ENCODE data around the gene DAPK2.

The DAPK2 gene

DNA sequence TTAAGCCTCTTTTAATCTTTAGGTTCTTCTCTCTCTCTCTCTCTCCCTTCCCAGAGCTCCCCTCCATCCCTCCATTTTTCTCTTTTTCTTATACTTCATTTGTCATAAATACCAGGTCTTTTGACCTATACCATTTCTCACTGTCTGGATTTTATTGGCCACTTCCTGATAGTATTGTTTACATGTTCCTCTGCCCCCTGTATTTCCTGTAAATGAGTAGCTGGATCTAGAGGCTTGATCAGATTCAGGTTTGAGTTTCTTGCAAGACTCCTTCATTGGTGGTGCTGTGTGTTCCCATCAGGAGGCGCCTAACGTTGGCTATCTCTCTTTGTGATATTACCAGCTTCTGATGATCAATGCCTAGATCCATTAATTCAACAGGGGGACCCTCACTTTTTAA lies 42.2 kb downstream of the DAPK2 start:
- no peaks in the 10 kb centered on the region for H4K20me1 ChIP-seq (ENCODE audit: insufficient read depth, low read length, poor library complexity, severe bottlenecking)
- no peak overlapping the region for H3K4me3 ChIP-seq (ENCODE audit: low read length, poor library complexity, severe bottlenecking)
- H3K9ac ChIP-seq (ENCODE audit: low read depth, low read length, poor library complexity, severe bottlenecking), result no peak overlapping the region
- H3K79me2 ChIP-seq (ENCODE audit: insufficient read depth, low read length), result no peaks in the 10 kb centered on the region
- no peak overlapping the region for H2AFZ ChIP-seq (ENCODE audit: low read length)
- no peak overlapping the region for H3K4me2 ChIP-seq (ENCODE audit: low read depth, low read length, poor library complexity, severe bottlenecking)
- no peaks in the 10 kb centered on the region for H3K9me3 ChIP-seq (ENCODE audit: insufficient read depth, low read depth, low read length)
- no peaks in the 10 kb centered on the region for H3K9me2 ChIP-seq (replicated peaks; ENCODE audit: low read depth, low read length)
- no peaks in the 10 kb centered on the region for H3K27me3 ChIP-seq (ENCODE audit: insufficient read depth, low read length, poor library complexity, severe bottlenecking)
- H3K4me1 ChIP-seq (ENCODE audit: insufficient read depth, low read length, poor library complexity, severe bottlenecking), result peaks cover 12% of the 10 kb centered on the region
- TF ChIP-seq EZH2phosphoT487 (IDR thresholded peaks at IDR 0.05; ENCODE audit: borderline replicate concordance), result no peak
- TF ChIP-seq, protein P1, sequence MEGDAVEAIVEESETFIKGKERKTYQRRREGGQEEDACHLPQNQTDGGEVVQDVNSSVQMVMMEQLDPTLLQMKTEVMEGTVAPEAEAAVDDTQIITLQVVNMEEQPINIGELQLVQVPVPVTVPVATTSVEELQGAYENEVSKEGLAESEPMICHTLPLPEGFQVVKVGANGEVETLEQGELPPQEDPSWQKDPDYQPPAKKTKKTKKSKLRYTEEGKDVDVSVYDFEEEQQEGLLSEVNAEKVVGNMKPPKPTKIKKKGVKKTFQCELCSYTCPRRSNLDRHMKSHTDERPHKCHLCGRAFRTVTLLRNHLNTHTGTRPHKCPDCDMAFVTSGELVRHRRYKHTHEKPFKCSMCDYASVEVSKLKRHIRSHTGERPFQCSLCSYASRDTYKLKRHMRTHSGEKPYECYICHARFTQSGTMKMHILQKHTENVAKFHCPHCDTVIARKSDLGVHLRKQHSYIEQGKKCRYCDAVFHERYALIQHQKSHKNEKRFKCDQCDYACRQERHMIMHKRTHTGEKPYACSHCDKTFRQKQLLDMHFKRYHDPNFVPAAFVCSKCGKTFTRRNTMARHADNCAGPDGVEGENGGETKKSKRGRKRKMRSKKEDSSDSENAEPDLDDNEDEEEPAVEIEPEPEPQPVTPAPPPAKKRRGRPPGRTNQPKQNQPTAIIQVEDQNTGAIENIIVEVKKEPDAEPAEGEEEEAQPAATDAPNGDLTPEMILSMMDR (conservative IDR thresholded peaks at IDR 0.05; ENCODE audit: low read length), result no peak
- no peaks in the 10 kb centered on the region for H3F3A ChIP-seq (ENCODE audit: low read depth)
- H3K36me3 ChIP-seq (ENCODE audit: insufficient read depth, low read length), result no peaks in the 10 kb centered on the region

DNA sequence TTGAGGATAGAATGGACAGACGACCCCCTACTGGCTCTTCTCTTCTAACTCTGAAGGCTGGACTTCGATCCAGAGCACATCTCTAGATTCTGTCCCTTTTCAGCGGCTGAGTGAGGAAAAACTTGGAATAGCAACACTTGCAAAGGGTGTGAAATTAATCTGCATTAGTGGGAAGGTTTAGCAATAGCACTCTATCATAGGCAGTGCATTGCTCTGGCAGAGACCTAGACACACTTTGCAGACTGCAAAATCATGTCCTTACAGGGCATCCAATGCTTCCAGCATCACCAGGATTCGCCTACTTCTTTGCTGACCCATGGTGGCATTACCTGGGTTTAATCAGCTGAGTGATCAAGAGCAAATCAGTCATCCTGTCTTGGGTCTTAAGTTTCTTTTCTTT lies 43.1 kb downstream of the DAPK2 start:
- H3K4me1 ChIP-seq (ENCODE audit: insufficient read depth, low read length, poor library complexity, severe bottlenecking), result peaks cover 11% of the 10 kb centered on the region
- no peak overlapping the region for H3K9ac ChIP-seq (ENCODE audit: low read depth, low read length, poor library complexity, severe bottlenecking)
- H3F3A ChIP-seq (ENCODE audit: low read depth), result no peaks in the 10 kb centered on the region
- TF ChIP-seq EZH2phosphoT487 (IDR thresholded peaks at IDR 0.05; ENCODE audit: borderline replicate concordance), result no peak
- TF ChIP-seq, protein P1 (conservative IDR thresholded peaks at IDR 0.05; ENCODE audit: low read length), result no peak
- no peaks in the 10 kb centered on the region for H3K36me3 ChIP-seq (ENCODE audit: insufficient read depth, low read length)
- H3K9me3 ChIP-seq (ENCODE audit: insufficient read depth, low read depth, low read length), result no peaks in the 10 kb centered on the region
- no peak overlapping the region for H3K4me2 ChIP-seq (ENCODE audit: low read depth, low read length, poor library complexity, severe bottlenecking)
- H3K79me2 ChIP-seq (ENCODE audit: insufficient read depth, low read length), result no peaks in the 10 kb centered on the region
- no peaks in the 10 kb centered on the region for H3K27me3 ChIP-seq (ENCODE audit: insufficient read depth, low read length, poor library complexity, severe bottlenecking)
- no peaks in the 10 kb centered on the region for H4K20me1 ChIP-seq (ENCODE audit: insufficient read depth, low read length, poor library complexity, severe bottlenecking)
- H3K9me2 ChIP-seq (replicated peaks; ENCODE audit: low read depth, low read length), result no peaks in the 10 kb centered on the region
- no peak overlapping the region for H2AFZ ChIP-seq (ENCODE audit: low read length)
- no peak overlapping the region for H3K4me3 ChIP-seq (ENCODE audit: low read length, poor library complexity, severe bottlenecking)

DNA sequence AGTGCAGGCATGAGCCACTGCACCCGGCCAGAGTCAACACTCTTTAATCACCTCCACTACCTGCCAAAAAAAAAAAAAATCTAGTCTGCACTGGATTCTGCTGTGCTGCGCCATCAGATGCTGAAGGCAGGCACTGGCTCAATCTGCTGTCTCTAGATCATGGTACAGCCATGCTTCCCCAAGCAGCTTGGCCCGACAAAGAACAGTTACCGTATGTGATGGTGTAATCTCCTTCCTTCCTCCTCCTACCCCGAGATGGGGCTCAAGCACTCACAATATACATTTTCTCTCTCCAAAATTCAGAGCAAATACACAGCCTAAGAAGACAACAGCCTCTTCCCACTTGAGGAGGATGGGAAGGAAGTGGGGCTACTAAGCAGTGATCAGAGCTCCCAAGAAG lies 45.1 kb downstream of the DAPK2 start:
- H3K36me3 ChIP-seq (ENCODE audit: insufficient read depth, low read length), result no peaks in the 10 kb centered on the region
- H3K4me1 ChIP-seq (ENCODE audit: insufficient read depth, low read length, poor library complexity, severe bottlenecking), result peaks cover 11% of the 10 kb centered on the region
- H2AFZ ChIP-seq (ENCODE audit: low read length), result no peak overlapping the region
- H4K20me1 ChIP-seq (ENCODE audit: insufficient read depth, low read length, poor library complexity, severe bottlenecking), result no peaks in the 10 kb centered on the region
- H3F3A ChIP-seq (ENCODE audit: low read depth), result no peaks in the 10 kb centered on the region
- no peak overlapping the region for H3K4me3 ChIP-seq (ENCODE audit: low read length, poor library complexity, severe bottlenecking)
- H3K4me2 ChIP-seq (ENCODE audit: low read depth, low read length, poor library complexity, severe bottlenecking), result no peak overlapping the region
- no peaks in the 10 kb centered on the region for H3K9me2 ChIP-seq (replicated peaks; ENCODE audit: low read depth, low read length)
- H3K79me2 ChIP-seq (ENCODE audit: insufficient read depth, low read length), result no peaks in the 10 kb centered on the region
- no peaks in the 10 kb centered on the region for H3K9me3 ChIP-seq (ENCODE audit: insufficient read depth, low read depth, low read length)
- no peaks in the 10 kb centered on the region for H3K27me3 ChIP-seq (ENCODE audit: insufficient read depth, low read length, poor library complexity, severe bottlenecking)
- no peak overlapping the region for H3K9ac ChIP-seq (ENCODE audit: low read depth, low read length, poor library complexity, severe bottlenecking)
- TF ChIP-seq, protein P1 (conservative IDR thresholded peaks at IDR 0.05; ENCODE audit: low read length), result no peak
- no peak for TF ChIP-seq EZH2phosphoT487 (IDR thresholded peaks at IDR 0.05; ENCODE audit: borderline replicate concordance)

All from Loucy (cell line).